ENCODE measurements around the gene INCA1. TPM values are rescaled to one million over a fixed set of nuclear protein-coding genes. Genes with fewer than 3 reads are reported as not detected.
A peak's percentile ranks its signal among the peaks of the same experiment; 100 is the strongest.

INCA1 gene, protein sequence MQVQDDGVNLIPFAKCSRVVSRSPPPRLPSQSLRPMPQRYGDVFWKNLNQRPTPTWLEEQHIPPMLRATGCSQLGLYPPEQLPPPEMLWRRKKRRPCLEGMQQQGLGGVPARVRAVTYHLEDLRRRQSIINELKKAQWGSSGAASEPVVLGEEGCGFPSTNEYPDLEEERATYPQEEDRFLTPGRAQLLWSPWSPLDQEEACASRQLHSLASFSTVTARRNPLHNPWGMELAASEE
- 1 to 10 TPM in 1 of 2 donors, not detected in 1; 1.0 TPM for total RNA-seq

DNA sequence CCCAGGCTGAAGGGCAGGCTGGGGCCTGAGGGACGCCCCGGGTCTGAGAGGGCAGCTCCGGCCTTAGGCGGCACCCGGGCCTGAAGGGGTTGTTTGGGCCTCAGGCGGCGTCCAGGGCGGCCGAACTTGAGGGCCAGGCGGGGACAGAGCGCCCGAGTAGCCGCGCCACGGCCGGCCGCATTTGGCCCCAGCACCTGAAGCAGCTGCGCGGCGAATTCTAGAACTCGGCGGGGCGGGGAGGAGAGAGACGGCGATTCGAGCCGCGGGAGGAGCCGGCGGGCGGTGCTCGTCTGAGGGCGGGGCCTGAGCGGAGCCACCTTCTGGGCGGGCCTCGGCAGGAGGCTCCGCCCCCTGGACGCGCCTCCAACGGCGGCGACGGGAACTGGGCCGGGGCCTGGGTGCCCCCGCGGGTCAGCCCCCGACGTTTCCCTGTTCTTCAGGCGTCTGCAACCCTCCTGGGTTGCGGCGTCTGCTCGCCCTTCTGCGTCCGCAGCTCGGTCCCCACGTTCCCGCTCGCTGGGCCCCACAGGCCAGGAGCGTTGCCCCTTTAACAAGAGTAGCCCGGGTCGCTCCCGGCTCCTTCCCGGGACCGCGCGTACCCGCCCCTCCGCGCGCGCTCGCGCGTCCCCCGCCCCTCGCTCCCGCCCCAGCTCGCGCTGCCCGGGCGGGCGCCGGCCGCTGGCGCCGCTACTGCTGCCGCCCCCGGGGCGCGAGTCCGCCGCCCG is at the start of gene INCA1, which contains the start of gene KIF1C:
Gene INCA1 (minus strand): TSS at position 221 of the 725 bp plus-strand sequence. CDS start 3,085 bp downstream, outside the sequence.
Gene KIF1C (plus strand): TSS at position 649 of the 725 bp plus-strand sequence. CDS start 2,297 bp downstream, outside the sequence.
- intact Hi-C loops (cut with DNase I), result no loop called here
- peak; percentile 85 to 89 (median 87) for TF ChIP-seq POLR2A (IDR thresholded peaks at IDR 0.05)
- TF ChIP-seq, protein P1, sequence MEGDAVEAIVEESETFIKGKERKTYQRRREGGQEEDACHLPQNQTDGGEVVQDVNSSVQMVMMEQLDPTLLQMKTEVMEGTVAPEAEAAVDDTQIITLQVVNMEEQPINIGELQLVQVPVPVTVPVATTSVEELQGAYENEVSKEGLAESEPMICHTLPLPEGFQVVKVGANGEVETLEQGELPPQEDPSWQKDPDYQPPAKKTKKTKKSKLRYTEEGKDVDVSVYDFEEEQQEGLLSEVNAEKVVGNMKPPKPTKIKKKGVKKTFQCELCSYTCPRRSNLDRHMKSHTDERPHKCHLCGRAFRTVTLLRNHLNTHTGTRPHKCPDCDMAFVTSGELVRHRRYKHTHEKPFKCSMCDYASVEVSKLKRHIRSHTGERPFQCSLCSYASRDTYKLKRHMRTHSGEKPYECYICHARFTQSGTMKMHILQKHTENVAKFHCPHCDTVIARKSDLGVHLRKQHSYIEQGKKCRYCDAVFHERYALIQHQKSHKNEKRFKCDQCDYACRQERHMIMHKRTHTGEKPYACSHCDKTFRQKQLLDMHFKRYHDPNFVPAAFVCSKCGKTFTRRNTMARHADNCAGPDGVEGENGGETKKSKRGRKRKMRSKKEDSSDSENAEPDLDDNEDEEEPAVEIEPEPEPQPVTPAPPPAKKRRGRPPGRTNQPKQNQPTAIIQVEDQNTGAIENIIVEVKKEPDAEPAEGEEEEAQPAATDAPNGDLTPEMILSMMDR (IDR thresholded peaks at IDR 0.05), result peak in 5 of 7 experiments; percentile 12 to 39 (median 39)
- ATAC-seq (peak; percentile 94), DNase-seq (peak; percentile 94 to 96 (median 95))
- H3K4me3 ChIP-seq, result peak within 1 kb of the TSS; percentile 60 to 89
- WGBS, 2 donors, result 0 to 1% methylated on average over 5 to 75 of the region's 93 CpGs
- H3K9me3 ChIP-seq, result no peaks in the 10 kb centered on the region
- H3K27me3 ChIP-seq, result no peaks in the 10 kb centered on the region
- peaks cover 27% of the 10 kb centered on the region for H3K4me1 ChIP-seq
- peak within 1 kb of the TSS; percentile 72 to 93 (median 86) for H3K27ac ChIP-seq
- peaks cover 3 to 9% of the 10 kb centered on the region in 2 donors for H3K36me3 ChIP-seq (replicated peaks in 1 of 2; ENCODE audit: insufficient read depth in 1 of 2, low read depth in 2 of 2)

DNA sequence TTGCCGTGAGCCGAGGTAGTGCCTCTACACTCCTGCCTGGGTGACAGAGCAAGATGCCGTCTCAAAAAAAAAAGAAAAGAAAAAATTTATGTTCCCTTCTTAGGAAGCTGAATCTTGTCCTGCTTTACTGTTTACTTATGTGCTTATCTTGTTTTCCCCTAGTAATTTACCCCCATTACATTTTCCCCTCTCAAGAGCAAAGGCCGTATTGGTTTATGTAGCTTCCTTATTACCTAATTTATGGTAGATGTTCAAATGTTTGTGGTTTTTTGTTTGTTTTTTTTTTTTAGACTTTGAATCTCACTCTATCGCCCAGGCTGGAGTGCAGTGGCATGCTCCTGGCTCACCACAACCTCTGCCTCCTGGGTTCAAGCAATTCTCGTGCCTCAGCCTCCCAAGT is 48.2 kb upstream of the INCA1 start:
- Histone ChIP-seq H3K27me3 (no peaks in the 10 kb centered on the region), H3K4me3 (no peak overlapping the region), H3K4me1 (no peaks in the 10 kb centered on the region), H3K36me3 (replicated peaks in 1 of 2; ENCODE audit: insufficient read depth in 1 of 2, low read depth in 2 of 2) (no peaks in the 10 kb centered on the region), H3K27ac (no peak overlapping the region), H3K9me3 (no peaks in the 10 kb centered on the region)
- ATAC-seq, result no peak
- WGBS, 2 donors, result 79 to 82% methylated on average over 6 of the region's 6 CpGs
- DNase-seq, result no peak
- TF ChIP-seq, protein P1 (IDR thresholded peaks at IDR 0.05), result no peak
- TF ChIP-seq POLR2A (IDR thresholded peaks at IDR 0.05), result no peak
- intact Hi-C loops (cut with DNase I), result no loop called here

DNA sequence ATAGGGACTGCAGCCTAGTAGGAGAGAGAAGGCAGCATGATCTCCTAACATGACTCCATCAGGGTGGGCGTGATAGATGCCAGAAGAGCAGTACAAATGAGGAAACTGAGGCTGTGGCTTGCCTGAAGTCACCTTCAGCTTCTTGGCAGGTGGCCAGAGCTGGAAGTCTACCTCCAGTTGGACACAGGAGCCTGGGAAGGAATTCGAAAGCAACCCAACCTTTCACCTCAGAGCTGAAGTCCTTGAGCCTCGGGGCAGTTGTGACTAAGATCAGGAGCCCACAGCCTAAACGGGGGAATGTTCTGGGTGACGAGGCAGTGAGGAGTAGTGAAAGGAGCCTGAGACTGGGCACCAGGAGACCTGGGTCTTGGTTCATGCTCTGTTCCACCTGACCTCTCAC is 47.3 kb upstream of the INCA1 start:
- TF ChIP-seq, protein P1 (IDR thresholded peaks at IDR 0.05), result no peak
- no peak for TF ChIP-seq POLR2A (IDR thresholded peaks at IDR 0.05)
- Histone ChIP-seq H3K27me3 (no peaks in the 10 kb centered on the region), H3K4me1 (no peaks in the 10 kb centered on the region), H3K4me3 (no peak overlapping the region), H3K27ac (no peak overlapping the region), H3K9me3 (no peaks in the 10 kb centered on the region), H3K36me3 (replicated peaks in 1 of 2; ENCODE audit: insufficient read depth in 1 of 2, low read depth in 2 of 2) (no peaks in the 10 kb centered on the region)
- DNase-seq (no peak), ATAC-seq (no peak)
- 87% methylated on average over 5 of the region's 5 CpGs; no CpG with 5 or more reads in 1 of the 2 donors for WGBS, 2 donors
- intact Hi-C loops (cut with DNase I), result no loop called here

DNA sequence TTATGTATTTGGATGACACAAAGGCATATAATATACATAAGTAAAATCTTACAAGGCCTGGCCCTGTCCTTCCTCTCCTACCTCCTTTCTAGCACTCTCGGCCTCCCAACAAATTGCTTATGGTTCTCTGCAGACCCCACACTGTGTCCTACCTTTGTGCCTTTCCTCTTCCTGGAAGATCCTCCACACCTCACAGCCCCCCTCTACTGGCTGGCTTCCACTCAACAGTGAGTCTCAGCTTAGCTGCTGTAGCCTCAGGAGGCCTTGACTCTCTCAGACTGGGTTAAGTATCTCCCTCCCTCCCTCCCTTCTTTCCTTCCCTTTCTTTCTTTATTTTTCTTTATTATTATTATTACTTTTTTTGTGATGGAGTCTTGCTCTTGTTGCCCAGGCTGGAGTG is 46.2 kb upstream of the INCA1 start:
- ATAC-seq (no peak), DNase-seq (no peak)
- 94 to 95% methylated on average over 1 of the region's 1 CpG for whole genome bisulfite sequencing, 2 donors
- Histone ChIP-seq H3K4me1 (no peaks in the 10 kb centered on the region), H3K9me3 (no peaks in the 10 kb centered on the region), H3K4me3 (no peak overlapping the region), H3K27ac (no peak overlapping the region), H3K36me3 (replicated peaks in 1 of 2; ENCODE audit: insufficient read depth in 1 of 2, low read depth in 2 of 2) (no peaks in the 10 kb centered on the region), H3K27me3 (no peaks in the 10 kb centered on the region)
- no peak for TF ChIP-seq POLR2A (IDR thresholded peaks at IDR 0.05)
- TF ChIP-seq, protein P1 (IDR thresholded peaks at IDR 0.05), result no peak
- intact Hi-C loops (cut with DNase I), result no loop called here
